H1 (cell line): ENCODE results near the gene REC8. TPM values are rescaled to one million over a fixed set of nuclear protein-coding genes. Genes with fewer than 3 reads are reported as not detected.

Experiments
- CTCF ChIA-PET: fragments of 300-600 bp; sonication (Branson Sonifier 250); formaldehyde crosslinking; loops from one replicate; lab custom pipeline; 2021; ENCODE audit not compliant: partially characterized antibody; lab: Charles Lee
- POLR2A ChIA-PET: fragments of 300-600 bp; sonication (Branson Sonifier 250); formaldehyde crosslinking; loops from one replicate; lab custom pipeline; 2021; ENCODE audit warnings: inconsistent platforms; ENCODE audit not compliant: partially characterized antibody; lab: Charles Lee
- DNase-seq, 2 experiments: peaks; one replicate each; pipeline versions ENCODE4 v3.0.0 to v3.0.0-alpha.2; 2010 to 2022; ENCODE audit warnings: low spot score in 2 of 2, low read depth in 1 of 2, mixed read lengths in 1 of 2
- FAIRE-seq: peaks from 2 replicates; lab custom pipeline; 2011; peaks lifted over from hg19 to GRCh38; lab: Jason Lieb, UNC
- H2AFZ ChIP-seq: 2 replicates; pipeline ENCODE4 v1.8.1; 2012; ENCODE audit warnings: low read length, inconsistent platforms
- H2AK5ac ChIP-seq: 2 replicates; pipeline ENCODE4 v1.6.1; 2013; ENCODE audit warnings: low read depth, low read length
- H2BK120ac ChIP-seq: replicated peaks from 2 replicates; pipeline ENCODE3; 2013; ENCODE audit warnings: low read depth, low read length, inconsistent platforms
- H2BK12ac ChIP-seq: 2 replicates; pipeline ENCODE4 v1.6.1; 2013; ENCODE audit warnings: low read depth, low read length
- H2BK15ac ChIP-seq: 2 replicates; pipeline ENCODE4 v1.6.1; 2013; ENCODE audit warnings: low read length
- H2BK20ac ChIP-seq: 2 replicates; pipeline ENCODE4 v1.6.1; 2013; ENCODE audit warnings: low read length
- H2BK5ac ChIP-seq: 2 replicates; pipeline ENCODE4 v1.6.1; 2013; ENCODE audit warnings: low read depth, low read length
- H3K14ac ChIP-seq: 2 replicates; pipeline ENCODE4 v1.6.1; 2013; ENCODE audit warnings: inconsistent platforms; ENCODE audit not compliant: insufficient read length
- H3K18ac ChIP-seq: 2 replicates; pipeline ENCODE4 v1.6.1; 2013; ENCODE audit warnings: low read length; ENCODE audit errors: extremely low read depth
- H3K23ac ChIP-seq: 2 replicates; pipeline ENCODE4 v1.6.1; 2013; ENCODE audit warnings: inconsistent platforms; ENCODE audit not compliant: insufficient read length
- H3K23me2 ChIP-seq: 2 replicates; pipeline ENCODE4 v1.6.1; 2013; ENCODE audit warnings: low read depth, low read length
- H3K27ac ChIP-seq: 2 replicates; pipeline ENCODE4 v1.6.1; 2011; ENCODE audit warnings: low read depth, low read length, inconsistent platforms
- H3K27me3 ChIP-seq, 4 experiments: replicated peaks in 1 of 4; 1 replicate in 1 of 4; 2 replicates in 3 of 4; pipeline versions ENCODE4 v1.6.1 to v1.8.1; 2011 to 2013; ENCODE audit warnings: low read length in 3 of 4, mild to moderate bottlenecking in 3 of 4, inconsistent platforms in 2 of 4, mixed read lengths in 2 of 4, moderate library complexity in 1 of 4; ENCODE audit not compliant: control insufficient read depth in 3 of 4, insufficient read depth in 3 of 4; ENCODE audit errors: extremely low read depth in 1 of 4
- H3K36me3 ChIP-seq, 4 experiments: 2 replicates each; pipeline versions ENCODE4 v1.6.1 to v1.8.1; 2011 to 2013; ENCODE audit warnings: mild to moderate bottlenecking in 4 of 4, low read length in 3 of 4, moderate library complexity in 2 of 4, control low read depth in 1 of 4, inconsistent platforms in 1 of 4; ENCODE audit not compliant: insufficient read depth in 4 of 4, control insufficient read depth in 2 of 4
- H3K4ac ChIP-seq: replicated peaks from 2 replicates; pipeline ENCODE3; 2013; ENCODE audit warnings: low read length, low read depth, mixed read lengths, inconsistent platforms; ENCODE audit not compliant: insufficient read length
- H3K4me1 ChIP-seq, 4 experiments: replicated peaks in 1 of 4; 1 replicate in 1 of 4; 2 replicates in 3 of 4; pipeline versions ENCODE4 v1.6.1 to v1.8.1; 2011 to 2013; ENCODE audit warnings: low read length in 3 of 4, inconsistent platforms in 2 of 4, mixed read lengths in 1 of 4; ENCODE audit not compliant: insufficient read depth in 4 of 4, control insufficient read depth in 3 of 4
- H3K4me2 ChIP-seq, 2 experiments: 2 replicates each; pipeline versions ENCODE4 v1.6.1 to v1.8.1; 2011 to 2013; ENCODE audit warnings: low read depth in 2 of 2, low read length in 2 of 2, control low read depth in 1 of 2, inconsistent platforms in 1 of 2, mild to moderate bottlenecking in 1 of 2; ENCODE audit not compliant: insufficient read depth in 1 of 2
- H3K4me3 ChIP-seq, 4 experiments: fragments of 200-600, 300-600 bp in 1 of 4; sonication (generic), shearing (Covaris generic), sonication (Bioruptor Twin) in 1 of 4; 2 replicates each; pipeline versions ENCODE4 v1.5.1 to v1.8.1; 2011 to 2016; ENCODE audit warnings: low read length in 4 of 4, low read depth in 3 of 4, control low read depth in 2 of 4, inconsistent platforms in 2 of 4, mild to moderate bottlenecking in 2 of 4, mixed read lengths in 1 of 4, moderate library complexity in 1 of 4; ENCODE audit not compliant: insufficient read depth in 2 of 4; ENCODE audit errors: extremely low read depth in 1 of 4
- H3K56ac ChIP-seq: replicated peaks from 2 replicates; pipeline ENCODE3; 2013; ENCODE audit warnings: low read depth, mild to moderate bottlenecking, mixed read lengths, low read length, inconsistent platforms; ENCODE audit not compliant: insufficient read length
- H3K79me1 ChIP-seq: 2 replicates; pipeline ENCODE4 v1.6.1; 2013; ENCODE audit warnings: low read depth, low read length, control low read depth
- H3K79me2 ChIP-seq, 2 experiments: 2 replicates each; pipeline versions ENCODE4 v1.6.1 to v1.8.1; 2012 to 2013; ENCODE audit warnings: low read length in 2 of 2, mild to moderate bottlenecking in 2 of 2, inconsistent platforms in 1 of 2; ENCODE audit not compliant: insufficient read depth in 2 of 2, control insufficient read depth in 1 of 2
- H3K9ac ChIP-seq, 4 experiments: replicated peaks in 1 of 4; 1 replicate in 1 of 4; 2 replicates in 3 of 4; pipeline versions ENCODE4 v1.6.1 to v1.8.1; 2011 to 2013; ENCODE audit warnings: low read depth in 3 of 4, low read length in 3 of 4, control low read depth in 2 of 4, mild to moderate bottlenecking in 2 of 4, moderate library complexity in 2 of 4, inconsistent platforms in 1 of 4; ENCODE audit errors: extremely low read depth in 1 of 4
- H3K9me3 ChIP-seq, 2 experiments: 2 replicates each; pipeline versions ENCODE4 v1.6.1 to v1.8.1; 2012 to 2013; ENCODE audit warnings: mild to moderate bottlenecking in 2 of 2, moderate library complexity in 2 of 2, control low read depth in 1 of 2, inconsistent platforms in 1 of 2, low read depth in 1 of 2, low read length in 1 of 2, mixed read lengths in 1 of 2; ENCODE audit not compliant: insufficient read depth in 2 of 2
- H4K20me1 ChIP-seq, 2 experiments: replicated peaks in 1 of 2; 2 replicates each; pipeline versions ENCODE3 to v1.8.1; 2011 to 2013; ENCODE audit warnings: inconsistent platforms in 2 of 2, low read length in 2 of 2, mild to moderate bottlenecking in 1 of 2; ENCODE audit not compliant: insufficient read depth in 2 of 2, control insufficient read depth in 1 of 2
- H4K5ac ChIP-seq: 2 replicates; pipeline ENCODE4 v1.6.1; 2013; ENCODE audit warnings: low read length, low read depth, mixed read lengths, inconsistent platforms; ENCODE audit not compliant: insufficient read length
- H4K8ac ChIP-seq: 2 replicates; pipeline ENCODE4 v1.8.0; 2013; ENCODE audit warnings: mild to moderate bottlenecking, moderate library complexity, low read length, inconsistent platforms; ENCODE audit not compliant: insufficient read depth; ENCODE audit errors: extremely low read depth
- H4K91ac ChIP-seq: replicated peaks from 2 replicates; pipeline ENCODE3; 2013; ENCODE audit warnings: low read length, mixed read lengths, inconsistent platforms; ENCODE audit not compliant: insufficient read length
- BACH1 ChIP-seq: IDR thresholded peaks from 2 replicates; pipeline ENCODE4 v1.6.1; 2012; ENCODE audit warnings: low read length, improper control_type of control experiment
- CEBPB ChIP-seq: IDR thresholded peaks from 2 replicates; pipeline ENCODE4 v1.6.1; 2012; ENCODE audit warnings: low read depth, low read length
- CHD1 ChIP-seq: IDR thresholded peaks from 2 replicates; pipeline ENCODE4 v1.6.1; 2012; ENCODE audit warnings: low read depth, low read length, improper control_type of control experiment
- CTBP2 ChIP-seq: IDR thresholded peaks from 2 replicates; pipeline ENCODE4 v1.7.0; 2011; ENCODE audit warnings: borderline replicate concordance, mild to moderate bottlenecking, moderate library complexity, mixed read lengths, low read length; ENCODE audit not compliant: insufficient read depth, insufficient read length
- JUN ChIP-seq: IDR thresholded peaks from 2 replicates; pipeline ENCODE4 v1.6.1; 2011; ENCODE audit warnings: low read depth, mild to moderate bottlenecking, improper control_type of control experiment, low read length
- MAFK ChIP-seq: IDR thresholded peaks from 2 replicates; pipeline ENCODE4 v1.6.1; 2012; ENCODE audit warnings: low read depth, mild to moderate bottlenecking, improper control_type of control experiment, low read length
- SRF ChIP-seq: IDR thresholded peaks from 2 replicates; pipeline ENCODE4 v1.6.1; 2011; ENCODE audit warnings: mild to moderate bottlenecking, low read depth, low read length, moderate library complexity
- TAF1 ChIP-seq: IDR thresholded peaks from 2 replicates; pipeline ENCODE4 v1.6.1; 2011; ENCODE audit warnings: mild to moderate bottlenecking, low read depth, low read length
- TAF7 ChIP-seq: optimal IDR thresholded peaks from 2 replicates; pipeline ENCODE3; 2011; ENCODE audit warnings: low read depth, mild to moderate bottlenecking, inconsistent platforms, low read length, moderate library complexity, borderline replicate concordance
- WGBS, 2 experiments: shearing (Covaris generic) in 1 of 2; methylation state at CpG; one replicate each; pipeline versions ENCODE4 v1.1.6 to v1.1.7; 2013 to 2015; ENCODE audit warnings: low lambda C conversion rate in 2 of 2, mixed read lengths in 2 of 2, inconsistent platforms in 1 of 2, low coverage in 1 of 2, missing lambda C conversion rate in 1 of 2; ENCODE audit not compliant: insufficient replicate concordance in 2 of 2, insufficient coverage in 1 of 2, insufficient read length in 1 of 2; ENCODE audit errors: extremely low coverage in 1 of 2, missing lambda C conversion rate in 1 of 2; 5-methylcytosine and 5-hydroxymethylcytosine counted together
- polyA plus RNA-seq, 7 experiments: library from polyadenylated mRNA; depleted of rRNA in 3 of 7; stranded (reverse) in 5 of 7; unstranded in 2 of 7; fragments of >200 nt in 5 of 7; fragments of 200-250 nt in 2 of 7; gene quantifications; 1 replicate in 5 of 7; 2 replicates in 1 of 7; 4 replicates in 1 of 7; pipeline versions ENCODE4 v1.2.1 to v1.2.3, GENCODE V29; 2011 to 2013; ENCODE audit warnings: missing spikeins in 2 of 7, mixed read lengths in 2 of 7
- total RNA-seq: library from RNA; stranded (reverse); fragmentation: NEBNext Ultra II Directional; extraction: Animal tissue kit (Norgen Biotek cat#: 25700); gene quantifications from 2 replicates; pipeline ENCODE4 v1.2.1, GENCODE V29; 2021
- TF ChIP-seq, protein P1 (sequence below): IDR thresholded peaks from 2 replicates; pipeline ENCODE4 v1.6.1; 2012; ENCODE audit warnings: low read length, inconsistent platforms
- TF ChIP-seq, protein P2 (sequence below): IDR thresholded peaks from 2 replicates; pipeline ENCODE4 v1.6.1; 2012; ENCODE audit warnings: inconsistent platforms

The REC8 gene
- total and polyA plus RNA-seq, 2 of the 8 experiments (the other 6 are each of a cell fraction or from before 2014, with no cell fraction given), result 9.8 to 28.5 TPM

DNA sequence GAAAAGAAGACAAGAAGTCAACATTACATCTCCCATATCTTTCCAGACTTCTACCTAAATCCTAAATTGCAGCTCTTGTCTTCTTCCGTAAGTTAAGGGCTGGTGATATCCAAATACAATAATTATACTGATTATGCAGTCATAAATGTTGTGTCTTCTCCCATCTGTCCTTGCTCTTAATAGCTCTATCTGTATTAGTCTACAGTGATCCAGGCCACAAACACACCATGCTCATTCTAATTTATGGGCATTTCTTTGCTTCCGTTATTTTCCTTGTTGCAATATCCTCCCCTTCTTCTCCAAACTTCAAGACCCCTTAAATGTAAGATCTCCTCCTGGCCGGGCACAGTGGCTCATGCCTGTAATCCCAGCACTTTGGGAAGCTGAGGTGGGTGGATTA is 47.6 kb downstream of the REC8 start:
- Histone ChIP-seq H2BK15ac (no peak overlapping the region), H2BK120ac (no peak overlapping the region), H3K18ac (no peak overlapping the region), H3K23me2 (peaks cover 3% of the 10 kb centered on the region), H3K4ac (no peak overlapping the region), H2BK20ac (no peak overlapping the region), H2BK5ac (no peak overlapping the region), H3K9ac (no peak overlapping the region), H3K14ac (no peak overlapping the region), H3K4me3 (no peak overlapping the region), H3K27ac (no peak overlapping the region), H3K36me3 (peaks cover 0 to 6% (median 4%) of the 10 kb centered on the region in 4 experiments; a peak in 4 of 8 replicates), H2AK5ac (no peak overlapping the region), H2BK12ac (no peak overlapping the region), H3K56ac (no peak overlapping the region), H3K9me3 (no peaks in the 10 kb centered on the region), H3K79me1 (no peaks in the 10 kb centered on the region; the same call in 1 of the 2 replicates), H4K5ac (no peak overlapping the region), H3K27me3 (no peaks in the 10 kb centered on the region), H4K91ac (no peak overlapping the region), H3K23ac (no peak overlapping the region), H3K4me2 (no peak overlapping the region), H3K4me1 (no peaks in the 10 kb centered on the region), H3K79me2 (peaks cover 0 to 30% of the 10 kb centered on the region in 2 experiments; a peak in 2 of 4 replicates), H4K20me1 (peaks cover 0 to 1% of the 10 kb centered on the region in 2 experiments), H2AFZ (no peak overlapping the region), H4K8ac (no peak overlapping the region)
- POLR2A ChIA-PET, result interaction anchor here (0.8 to 2.0 kb wide), 10 partner anchors 8 to 104 kb away, joined by 3 to 9 read pairs (median 3); partner anchors contain the start of genes DCAF11, DHRS1, NOP9 and NRL
- no peak for TF ChIP-seq TAF1
- TF ChIP-seq MAFK, result no peak
- no peak for TF ChIP-seq CEBPB
- TF ChIP-seq SRF, result no peak
- no peak for TF ChIP-seq TAF7
- TF ChIP-seq CHD1, result no peak
- TF ChIP-seq JUN, result no peak
- TF ChIP-seq CTBP2, result no peak
- TF ChIP-seq, protein P1, sequence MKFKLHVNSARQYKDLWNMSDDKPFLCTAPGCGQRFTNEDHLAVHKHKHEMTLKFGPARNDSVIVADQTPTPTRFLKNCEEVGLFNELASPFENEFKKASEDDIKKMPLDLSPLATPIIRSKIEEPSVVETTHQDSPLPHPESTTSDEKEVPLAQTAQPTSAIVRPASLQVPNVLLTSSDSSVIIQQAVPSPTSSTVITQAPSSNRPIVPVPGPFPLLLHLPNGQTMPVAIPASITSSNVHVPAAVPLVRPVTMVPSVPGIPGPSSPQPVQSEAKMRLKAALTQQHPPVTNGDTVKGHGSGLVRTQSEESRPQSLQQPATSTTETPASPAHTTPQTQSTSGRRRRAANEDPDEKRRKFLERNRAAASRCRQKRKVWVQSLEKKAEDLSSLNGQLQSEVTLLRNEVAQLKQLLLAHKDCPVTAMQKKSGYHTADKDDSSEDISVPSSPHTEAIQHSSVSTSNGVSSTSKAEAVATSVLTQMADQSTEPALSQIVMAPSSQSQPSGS, result no peak
- TF ChIP-seq, protein P2, sequence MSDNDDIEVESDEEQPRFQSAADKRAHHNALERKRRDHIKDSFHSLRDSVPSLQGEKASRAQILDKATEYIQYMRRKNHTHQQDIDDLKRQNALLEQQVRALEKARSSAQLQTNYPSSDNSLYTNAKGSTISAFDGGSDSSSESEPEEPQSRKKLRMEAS, result no peak
- no peak for TF ChIP-seq BACH1
- FAIRE-seq (no peak), DNase-seq (no peak)
- WGBS, 2 experiments, result 60% methylated on average over 3 of the region's 3 CpGs; no CpG with 5 or more reads in 1 of the 2 experiments
- CTCF ChIA-PET, result interaction anchor here (0.7 to 5.0 kb wide), 7 partner anchors 12 to 88 kb away, joined by 3 to 16 read pairs (median 3); partner anchors contain the start of genes CIDEB and IRF9
